ENCODE measurements around the gene FAM89A.

- peak in 2 of 3 experiments; percentile 15 to 19 for TF ChIP-seq CTCF (IDR thresholded peaks at IDR 0.05)
- TF ChIP-seq POLR2A (IDR thresholded peaks at IDR 0.05) = peak in 1 of 2 donors; percentile 16
Observed at GRCh38 chr1:230978491-230979388, 61.3 kb downstream of the FAM89A start, which contains the start of the genes ARV1 and TTC13.

All from vagina (tissue), 2 donors.